NCI-H2107 (cell line): ENCODE measurements around the gene PYCR2.
"Not testable (repeated sequence)": the region's sequence is repeated elsewhere in the genome, so short reads cannot be mapped to it uniquely, and the experiment has no call there.

Experiments
- DNase-seq: peaks from one replicate; lab custom pipeline; 2025; lab: John Stamatoyannopoulos, UW

Gene PYCR2

DNA sequence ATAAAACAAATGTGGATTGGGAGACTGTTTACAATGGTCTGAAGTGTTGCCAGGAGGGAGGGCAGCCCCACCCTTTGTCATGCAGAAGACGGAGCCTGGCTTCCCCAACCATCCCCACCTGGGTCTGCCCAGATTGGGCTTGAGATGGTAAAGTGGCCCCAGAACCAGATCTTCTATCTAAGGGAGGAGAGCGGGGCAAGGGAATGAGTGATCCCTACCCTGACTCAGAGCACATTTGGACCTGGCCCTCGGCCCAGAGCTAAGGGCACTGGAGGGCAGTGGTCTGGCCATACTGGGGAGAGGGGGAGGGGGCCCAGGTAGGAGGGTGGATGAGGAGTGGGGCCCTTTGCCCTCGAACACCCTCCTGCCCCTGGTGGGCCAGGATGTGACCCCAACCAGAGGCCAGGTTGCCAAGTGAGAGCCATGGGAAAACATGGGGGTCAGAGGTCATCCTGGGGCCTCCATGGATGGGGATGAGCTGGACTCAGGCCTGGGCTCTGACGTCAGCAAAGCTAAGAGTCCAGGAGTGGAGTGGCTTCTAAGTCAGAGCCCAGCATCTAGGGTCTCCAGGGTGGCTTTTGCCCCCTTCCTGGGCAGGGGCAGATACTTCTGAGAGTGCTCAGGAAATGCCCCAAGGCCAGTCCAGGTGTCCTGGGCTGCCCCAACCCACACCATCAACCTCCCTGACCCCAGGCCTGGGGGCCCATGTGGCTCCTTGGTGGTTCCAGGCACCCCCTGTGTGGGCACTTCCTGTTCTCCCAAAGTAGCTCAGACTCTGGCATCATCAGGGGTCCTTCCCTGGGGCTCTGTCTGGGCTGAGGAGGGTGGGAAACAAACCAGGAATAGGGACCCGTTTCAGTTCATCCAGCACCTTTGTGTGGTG is 33.5 kb downstream of the PYCR2 start:
- no peak for DNase-seq

- DNase-seq = no peak
Observed at GRCh38 chr1:225889743-225890142, 34.3 kb downstream of the PYCR2 start.

- DNase-seq = no peak
Observed at GRCh38 chr1:225888898-225889601, 35.0 kb downstream of the PYCR2 start, which contains the start of gene LEFTY1. Gene LEFTY1 (minus strand): TSS chr1:225889146. CDS start chr1:225889066, 80 bp downstream.

DNA sequence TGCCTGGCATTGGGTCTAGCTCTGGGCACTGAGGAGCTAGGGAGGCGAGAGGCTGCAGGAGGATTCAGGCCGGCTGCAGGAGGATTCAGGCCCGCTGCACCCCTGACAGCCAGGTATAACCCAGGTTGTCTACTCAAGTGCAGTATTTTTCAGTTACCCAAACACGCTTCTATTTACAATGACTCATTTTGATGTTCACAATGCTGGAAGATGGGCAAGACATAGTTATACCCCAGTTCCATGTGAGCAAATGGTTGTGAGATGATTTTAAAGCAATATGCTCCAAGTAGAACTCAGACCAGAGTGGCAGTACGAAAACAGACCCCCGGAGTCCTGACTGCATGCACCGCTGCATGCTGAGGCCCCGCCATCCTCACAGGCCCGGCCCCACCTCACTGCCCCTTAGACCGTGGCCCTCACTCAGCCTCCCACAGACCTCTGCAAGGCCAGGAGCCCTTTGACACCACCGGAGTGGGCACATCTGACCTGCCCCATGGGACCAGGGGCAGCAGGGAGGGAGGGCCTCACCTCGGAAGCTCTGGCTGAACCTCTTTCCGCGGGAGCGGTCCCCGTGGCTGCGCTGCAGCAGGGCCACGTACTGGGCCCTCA is 35.7 kb downstream of the PYCR2 start:
- no peak for DNase-seq

DNA sequence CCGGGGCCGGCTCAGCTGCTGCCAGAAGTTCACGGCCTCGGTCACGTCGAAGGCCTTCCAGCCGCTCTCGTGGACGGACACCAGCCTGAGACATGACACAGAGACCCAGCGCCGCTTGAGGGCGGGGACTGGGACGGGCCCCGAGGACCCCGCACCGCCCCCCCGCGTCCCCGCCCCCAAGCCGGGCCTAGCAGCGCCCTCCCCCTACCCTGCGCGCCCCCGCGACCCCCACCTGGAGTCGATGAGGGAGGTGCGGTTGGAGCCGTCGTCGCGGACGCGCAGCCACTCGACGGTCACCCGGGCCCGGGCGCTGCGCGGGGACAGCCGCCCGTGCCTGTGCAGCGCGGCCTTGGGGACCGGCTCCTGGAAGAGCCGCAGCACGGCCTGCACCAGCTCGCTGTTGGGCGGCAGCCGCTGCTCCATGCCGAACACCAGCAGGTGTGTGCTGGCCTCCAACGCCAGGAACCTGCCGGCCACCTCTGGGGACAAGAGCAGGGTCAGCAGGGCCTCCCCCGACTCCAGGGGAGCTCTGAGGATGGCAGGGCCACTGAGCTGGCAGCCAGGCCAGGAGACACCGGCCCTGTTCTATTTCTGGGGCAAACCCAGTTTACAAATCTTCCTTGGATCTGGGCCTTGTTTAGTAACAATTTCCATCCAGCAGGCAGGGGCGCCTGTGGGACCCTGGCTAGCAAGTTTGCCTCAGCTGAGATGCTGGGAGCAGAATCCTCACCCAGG is 36.3 kb downstream of the PYCR2 start:
- DNase-seq = not testable (repeated sequence)

GRCh38 chr1:225887030-225887314 is 37.1 kb downstream of the PYCR2 start:
- DNase-seq = no peak

- DNase-seq = no peak
Observed at GRCh38 chr1:225886159-225887029, 37.7 kb downstream of the PYCR2 start.

DNA sequence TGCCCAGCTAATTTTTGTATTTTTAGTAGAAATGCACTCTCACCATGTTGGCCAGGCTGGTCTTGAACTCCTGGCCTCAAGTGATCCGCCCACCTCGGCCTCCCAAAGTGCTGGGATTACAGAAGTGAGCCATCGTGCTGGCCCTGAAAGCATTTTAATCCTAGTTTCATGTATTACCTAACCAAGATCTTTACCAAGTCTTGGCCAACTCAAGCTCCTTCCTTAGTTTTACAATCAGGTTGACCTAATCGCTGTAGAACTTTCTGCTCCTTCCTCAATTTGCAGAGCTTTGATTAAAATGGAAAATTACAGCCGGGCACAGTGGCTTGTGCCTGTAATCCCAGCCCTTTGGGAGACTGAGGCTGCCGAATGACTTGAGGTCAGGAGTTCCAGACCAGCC is 38.7 kb downstream of the PYCR2 start:
- no peak for DNase-seq

DNA sequence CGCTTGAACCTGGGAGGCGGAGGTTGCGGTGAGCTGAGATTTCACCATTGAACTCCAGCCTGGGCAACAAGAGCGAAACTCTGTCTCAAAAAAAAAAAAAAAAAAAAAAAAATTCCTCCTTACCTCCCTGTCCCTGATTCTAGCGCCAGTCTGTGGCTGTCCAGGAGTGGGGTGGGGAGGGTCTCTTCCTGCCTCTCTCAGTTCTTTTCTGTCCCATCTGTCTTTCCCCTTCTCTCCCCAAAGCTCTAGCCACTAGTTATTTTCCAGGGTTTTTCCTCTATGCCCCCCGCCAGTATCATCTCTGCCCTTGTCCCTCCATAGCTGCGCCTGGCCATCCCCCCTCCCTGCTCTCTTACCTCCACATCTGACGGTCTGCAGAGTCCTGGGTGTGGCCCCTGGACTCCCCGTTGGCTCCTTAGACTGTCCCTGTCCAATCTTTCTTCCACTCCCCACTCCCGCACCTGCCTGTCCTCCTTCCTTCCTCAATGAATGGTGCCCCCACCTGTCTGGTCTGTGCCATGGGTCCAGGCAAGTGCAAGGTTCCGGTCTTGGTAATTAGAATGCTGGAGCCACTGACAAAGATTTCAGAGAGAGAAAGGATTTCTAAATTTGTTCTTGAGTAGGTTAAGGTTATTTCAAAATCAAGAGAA is 40.3 kb downstream of the PYCR2 start:
- DNase-seq = no peak

- DNase-seq = no peak
Observed at GRCh38 chr1:225882694-225883615, 41.1 kb downstream of the PYCR2 start.

DNA sequence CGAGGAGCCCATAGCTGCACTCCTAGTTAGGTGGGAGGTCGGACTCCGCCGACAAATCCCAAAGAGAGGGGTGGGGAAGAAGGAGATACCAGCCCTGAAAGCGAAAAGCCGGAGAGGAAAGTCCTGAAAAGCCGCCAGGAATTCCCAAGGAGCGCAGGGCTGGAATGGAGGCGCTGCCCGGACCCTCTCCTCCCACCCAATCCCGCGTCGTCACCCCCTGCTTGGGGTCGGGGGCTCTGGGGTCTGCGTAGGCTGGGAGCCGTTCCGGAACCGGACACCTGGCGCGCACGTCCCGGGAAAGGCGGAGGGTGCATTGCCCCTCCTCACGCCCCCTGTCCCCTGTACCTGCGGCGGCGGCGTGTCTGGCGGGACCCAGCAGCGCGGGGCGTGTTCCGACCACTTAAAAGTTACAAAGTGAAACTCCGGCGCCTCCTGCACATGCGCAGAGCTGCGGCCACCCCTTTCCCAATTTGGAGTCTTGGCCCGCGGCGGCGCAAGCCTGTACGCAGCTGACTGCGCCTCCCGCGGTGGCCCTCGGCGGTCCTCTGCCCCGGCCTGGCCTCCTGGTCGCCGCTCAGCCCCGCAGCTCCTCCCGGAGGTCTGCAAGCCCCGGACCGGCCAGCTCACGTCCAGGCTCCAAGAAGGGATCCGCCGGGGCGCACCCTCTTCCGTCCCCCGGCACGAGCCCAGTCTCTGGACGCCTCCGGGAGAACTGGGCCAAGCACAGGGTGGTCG is 41.9 kb downstream of the PYCR2 start, which contains the start of gene TMEM63A:
Gene TMEM63A (minus strand): TSS at position 422 of the 735 bp plus-strand sequence. CDS start 4,800 bp downstream, outside the sequence.
- peak; percentile 53 for DNase-seq

DNA sequence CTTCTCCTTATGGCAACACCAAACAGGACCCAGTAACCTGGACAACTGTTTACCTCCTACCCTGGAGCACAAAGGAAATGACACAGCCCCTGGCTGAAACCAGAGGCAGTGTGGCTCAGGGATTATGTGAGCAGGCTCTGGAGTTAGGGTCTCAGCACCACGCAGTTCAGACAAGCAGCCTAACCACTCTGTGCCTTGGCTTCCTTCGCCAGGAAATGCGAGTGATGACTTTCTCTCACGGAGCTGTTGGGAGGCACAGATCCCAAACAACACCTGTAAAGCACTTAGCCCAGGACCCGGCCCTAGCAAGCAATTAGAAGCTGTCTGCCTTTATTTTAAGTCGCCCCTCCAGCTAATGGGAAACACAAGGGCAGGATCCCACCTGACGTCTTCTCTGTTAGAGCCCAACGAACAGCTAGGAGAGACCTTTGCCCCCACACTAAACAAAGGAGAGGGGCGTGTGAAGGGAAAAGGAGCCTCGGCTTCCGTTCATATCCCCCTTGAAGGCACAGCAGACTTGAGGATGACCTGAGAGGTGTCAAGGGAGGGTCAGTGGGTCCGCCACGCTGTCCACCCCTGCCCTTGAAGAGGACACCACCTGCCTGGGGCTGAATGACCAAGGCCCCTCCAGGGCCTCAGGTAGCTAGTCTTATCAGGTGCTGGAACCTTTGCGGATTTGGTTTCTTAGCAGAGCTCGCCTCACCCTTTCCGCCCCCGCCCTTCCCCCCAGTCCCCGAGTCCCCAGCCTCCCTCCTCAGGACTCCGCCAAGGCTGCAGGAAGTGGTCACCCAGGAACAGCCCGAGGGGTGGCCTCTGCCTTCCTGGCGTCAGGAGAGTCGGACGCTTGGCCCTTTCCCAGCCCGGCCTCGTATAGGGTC is 42.7 kb downstream of the PYCR2 start:
- DNase-seq = no peak

GRCh38 chr1:225880636-225881035 is 43.4 kb downstream of the PYCR2 start:
- DNase-seq = no peak

GRCh38 chr1:225880222-225880588 is 43.8 kb downstream of the PYCR2 start:
- DNase-seq = peak; percentile 21

DNA sequence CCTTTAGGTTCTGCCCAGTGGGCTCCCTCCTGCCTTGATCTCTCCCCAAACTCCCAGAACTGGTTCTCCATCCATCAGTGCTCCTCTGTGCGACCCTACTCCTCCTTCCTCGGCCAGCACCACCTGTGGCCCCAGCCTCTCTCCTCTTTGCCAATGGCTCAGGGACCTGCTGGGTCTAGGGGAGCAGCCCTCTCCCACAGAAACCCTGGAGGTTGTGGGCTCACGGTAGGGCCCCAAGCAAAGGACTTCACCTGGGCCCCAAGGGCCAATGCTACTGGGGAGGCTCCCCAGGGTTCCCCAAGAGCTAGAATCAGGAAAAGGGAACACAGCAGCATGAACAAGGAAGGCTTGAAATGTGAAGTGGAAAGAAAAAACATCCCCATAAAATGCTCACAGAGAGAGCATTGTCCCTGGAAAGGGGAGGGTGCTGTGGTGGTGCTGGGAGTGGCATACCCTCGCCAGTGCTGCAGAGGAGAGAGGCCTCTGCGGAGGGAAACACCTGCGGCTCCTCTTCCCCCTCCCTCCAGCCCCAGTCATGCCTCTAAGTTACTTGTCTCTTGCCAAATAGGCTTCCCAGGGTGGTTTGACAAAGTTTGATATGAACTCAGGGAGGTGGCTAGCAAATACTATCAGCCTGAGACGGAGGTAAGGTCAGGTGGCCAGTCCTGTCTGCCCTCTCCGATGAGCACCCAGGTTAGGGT is 44.4 kb downstream of the PYCR2 start:
- DNase-seq = peak; percentile 68

DNA sequence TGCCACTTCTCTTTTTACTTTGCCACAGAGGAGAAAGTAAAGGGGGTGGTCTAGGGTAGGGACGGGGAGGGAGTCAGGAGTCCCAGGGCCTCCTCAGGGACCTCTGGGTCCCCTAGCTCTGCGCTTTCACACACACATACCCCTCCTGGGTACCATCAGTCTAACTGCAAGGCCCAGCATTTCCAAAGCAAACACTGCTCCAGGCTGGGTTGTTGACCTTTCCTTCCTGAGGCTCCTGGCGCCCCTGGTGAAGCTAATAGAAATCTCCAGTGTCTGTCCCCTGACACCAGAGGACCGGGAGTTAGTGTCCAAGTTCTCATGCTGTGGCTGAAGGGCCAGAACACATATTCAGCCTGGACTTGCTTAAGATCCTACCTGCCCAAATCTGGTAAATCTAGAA is 45.8 kb downstream of the PYCR2 start:
- DNase-seq = no peak

DNA sequence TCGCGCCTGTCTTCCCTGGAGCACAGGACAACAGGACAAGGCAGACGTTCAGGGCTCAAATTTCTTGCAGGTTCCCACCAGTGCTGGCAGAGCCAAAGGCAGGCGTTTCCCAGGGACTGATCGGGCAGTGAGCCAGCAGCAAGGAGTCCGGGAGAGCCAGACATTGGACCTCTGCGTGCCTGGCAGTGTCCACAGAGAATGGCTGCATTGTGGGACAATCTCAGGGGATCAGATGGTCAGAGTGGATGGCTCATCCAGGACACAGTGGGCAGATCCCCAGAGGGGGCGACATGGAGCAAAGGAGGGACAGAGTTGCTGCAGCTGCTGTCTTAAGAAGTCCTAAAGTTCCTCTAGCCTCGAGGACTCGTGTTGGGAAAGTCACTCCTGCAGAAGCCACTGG is 46.5 kb downstream of the PYCR2 start:
- peak; percentile 46 for DNase-seq
